GM12892 (cell line): Measurements from ENCODE around the gene KHNYN.

Experiments used
- POLR2A ChIP-seq: IDR thresholded peaks from 2 replicates; pipeline ENCODE4 v1.6.1; 2011; ENCODE audit warnings: low read depth, low read length, control low read depth
- POLR2AphosphoS5 ChIP-seq: IDR thresholded peaks from 2 replicates; pipeline ENCODE4 v1.6.1; 2011; ENCODE audit warnings: low read depth, low read length, control low read depth
- TAF1 ChIP-seq: IDR thresholded peaks from 2 replicates; pipeline ENCODE4 v1.6.1; 2011; ENCODE audit warnings: low read depth, mild to moderate bottlenecking, control low read depth, low read length, borderline replicate concordance

- TF ChIP-seq POLR2A (no peak), POLR2AphosphoS5 (no peak), TAF1 (no peak)
These were observed 33.5 kb downstream of the KHNYN start for GRCh38 chr14:24463017-24463883.
